DND-41 (cell line): Measurements from ENCODE around the gene STARD10.

Source experiments
- EZH2 ChIP-seq: IDR thresholded peaks from 3 replicates; pipeline ENCODE4 v1.6.1; 2012; ENCODE audit warnings: borderline replicate concordance, low read depth, mild to moderate bottlenecking, moderate library complexity, low read length, inconsistent platforms; ENCODE audit not compliant: severe bottlenecking
- TF ChIP-seq, protein P1 (sequence below): IDR thresholded peaks from 2 replicates; pipeline ENCODE4 v1.5.1; 2012; ENCODE audit warnings: borderline replicate concordance, low read length, moderate library complexity, mild to moderate bottlenecking; ENCODE audit not compliant: poor library complexity, severe bottlenecking; ENCODE audit errors: extremely low read depth

DNA sequence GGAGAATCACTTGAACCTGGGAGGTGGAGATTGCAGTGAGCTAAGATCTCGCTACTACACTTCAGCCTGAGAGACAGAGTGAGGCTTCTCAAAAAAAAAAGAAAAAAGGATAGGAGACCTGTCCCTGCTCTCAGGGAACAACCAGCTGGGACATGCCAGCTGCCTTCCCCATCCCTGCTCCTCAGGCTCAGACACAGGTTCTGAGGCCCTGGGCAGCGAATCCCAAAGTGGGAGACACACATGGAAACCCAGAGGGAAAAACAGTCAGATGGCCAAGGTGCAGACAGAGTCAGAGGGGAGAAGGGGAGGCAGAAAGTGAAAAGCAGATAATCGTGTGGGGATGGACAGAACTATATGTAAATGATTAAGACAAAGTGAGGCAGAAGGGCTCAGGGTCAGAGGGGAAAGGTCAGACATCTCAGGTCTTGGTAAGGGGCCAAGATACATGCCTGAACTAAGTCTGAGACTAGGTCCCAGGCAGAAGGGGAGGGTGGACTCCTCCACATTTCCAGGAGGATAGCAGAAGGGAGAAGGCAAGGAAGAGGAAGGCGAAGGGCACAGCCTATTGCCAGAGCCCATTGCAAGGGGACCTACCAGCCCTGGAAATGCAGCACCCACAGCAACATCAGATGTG is 14.2 kb downstream of the STARD10 start:
- TF ChIP-seq, protein P1, sequence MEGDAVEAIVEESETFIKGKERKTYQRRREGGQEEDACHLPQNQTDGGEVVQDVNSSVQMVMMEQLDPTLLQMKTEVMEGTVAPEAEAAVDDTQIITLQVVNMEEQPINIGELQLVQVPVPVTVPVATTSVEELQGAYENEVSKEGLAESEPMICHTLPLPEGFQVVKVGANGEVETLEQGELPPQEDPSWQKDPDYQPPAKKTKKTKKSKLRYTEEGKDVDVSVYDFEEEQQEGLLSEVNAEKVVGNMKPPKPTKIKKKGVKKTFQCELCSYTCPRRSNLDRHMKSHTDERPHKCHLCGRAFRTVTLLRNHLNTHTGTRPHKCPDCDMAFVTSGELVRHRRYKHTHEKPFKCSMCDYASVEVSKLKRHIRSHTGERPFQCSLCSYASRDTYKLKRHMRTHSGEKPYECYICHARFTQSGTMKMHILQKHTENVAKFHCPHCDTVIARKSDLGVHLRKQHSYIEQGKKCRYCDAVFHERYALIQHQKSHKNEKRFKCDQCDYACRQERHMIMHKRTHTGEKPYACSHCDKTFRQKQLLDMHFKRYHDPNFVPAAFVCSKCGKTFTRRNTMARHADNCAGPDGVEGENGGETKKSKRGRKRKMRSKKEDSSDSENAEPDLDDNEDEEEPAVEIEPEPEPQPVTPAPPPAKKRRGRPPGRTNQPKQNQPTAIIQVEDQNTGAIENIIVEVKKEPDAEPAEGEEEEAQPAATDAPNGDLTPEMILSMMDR, result no peak
- TF ChIP-seq EZH2, result no peak
